Chondrocyte (in vitro differentiated cells): ENCODE measurements around the gene FASN. TPM values are rescaled to one million over a fixed set of nuclear protein-coding genes. Genes with fewer than 3 reads are reported as not detected.

Source experiments
- DNase-seq: peaks from one replicate; pipeline ENCODE4 v3.0.0; 2021; ENCODE audit warnings: mixed read lengths, low spot score
- H3K27ac Mint-ChIP-seq: one replicate; pipeline ENCODE4 v1.8.0; 2021; ENCODE audit warnings: mild to moderate bottlenecking, moderate library complexity, mixed read lengths; ENCODE audit not compliant: unreplicated experiment
- H3K27me3 Mint-ChIP-seq: 2 replicates; pipeline ENCODE4 v1.8.0; 2021; ENCODE audit warnings: low read depth, mixed read lengths
- H3K36me3 Mint-ChIP-seq: 2 replicates; pipeline ENCODE4 v1.8.0; 2021; ENCODE audit warnings: low read depth, mixed read lengths
- H3K4me1 Mint-ChIP-seq: 2 replicates; pipeline ENCODE4 v1.8.0; 2021; ENCODE audit warnings: low read depth, mild to moderate bottlenecking, mixed read lengths
- H3K4me3 Mint-ChIP-seq: one replicate; pipeline ENCODE4 v1.8.0; 2021; ENCODE audit warnings: mild to moderate bottlenecking, moderate library complexity, mixed read lengths; ENCODE audit not compliant: unreplicated experiment
- H3K9me3 Mint-ChIP-seq: 2 replicates; pipeline ENCODE4 v1.8.0; 2021; ENCODE audit warnings: low read depth, mixed read lengths
- total RNA-seq: library from RNA; stranded (reverse); gene quantifications from 3 replicates; pipeline ENCODE4 v1.2.1, GENCODE V29; 2021
- TF ChIP-seq, protein P1 (sequence below): fragments of 200-600 bp; sonication (generic); IDR thresholded peaks from 2 replicates; pipeline ENCODE4 v1.5.0; 2021; ENCODE audit warnings: antibody characterized with exemption, mild to moderate bottlenecking, moderate library complexity

Gene FASN
- total RNA-seq, 1 donor from 2014 or later = 141 TPM

DNA sequence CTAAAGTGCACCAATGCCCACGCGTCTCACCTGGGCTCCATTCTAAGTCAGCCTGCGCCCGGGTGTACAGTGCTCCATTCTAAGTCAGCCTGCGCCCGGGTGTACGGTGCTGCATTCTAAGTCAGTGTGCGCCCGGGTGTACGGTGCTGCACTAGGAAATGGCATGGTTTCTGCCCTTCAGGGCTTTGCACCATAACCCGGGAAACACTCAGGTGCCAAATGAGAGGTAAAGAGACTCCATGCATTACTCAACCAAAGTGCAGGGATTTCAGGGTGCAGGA, 29.2 kb upstream of the FASN start:
- Mint-ChIP-seq H3K27ac (no peak overlapping the region), H3K4me1 (no peaks in the 10 kb centered on the region), H3K36me3 (peaks cover 7% of the 10 kb centered on the region)

DNA sequence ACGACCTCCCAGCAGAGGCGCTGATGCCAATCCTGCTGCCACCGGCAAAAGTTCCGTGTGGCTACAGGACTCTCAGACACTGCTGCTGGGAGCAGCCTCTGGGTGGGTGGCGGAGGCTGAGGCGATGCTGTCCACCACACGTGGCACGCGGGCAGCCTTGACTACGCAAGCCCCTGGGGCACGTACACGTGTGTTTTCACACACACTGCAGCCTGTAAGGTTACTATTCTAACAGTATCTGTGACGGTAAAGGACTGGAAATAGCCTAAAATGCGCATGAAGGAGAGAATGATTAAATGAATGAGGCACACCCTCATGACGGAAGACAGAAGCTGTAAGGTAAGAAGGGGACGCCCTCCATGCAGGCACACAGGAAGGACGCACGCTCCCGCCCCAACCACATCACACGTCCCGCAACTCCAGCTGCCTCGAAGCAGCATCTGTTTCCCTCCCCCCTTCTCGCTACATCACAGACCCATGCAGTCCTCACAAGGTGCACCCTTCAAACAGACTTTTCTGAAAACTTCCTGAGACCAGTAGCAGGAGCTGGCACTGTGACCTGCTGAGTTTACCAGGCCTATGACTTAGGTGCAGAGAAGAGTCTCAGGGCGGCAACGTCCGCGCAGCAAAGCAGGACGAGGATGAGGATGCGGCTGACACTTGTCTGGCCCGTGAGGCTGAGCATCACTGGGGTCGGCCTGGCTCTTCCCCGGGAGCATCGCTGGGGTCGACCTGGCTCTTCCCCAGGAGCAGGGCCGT, 28.7 kb upstream of the FASN start:
- H3K27ac Mint-ChIP-seq = no peak overlapping the region
- H3K9me3 Mint-ChIP-seq = no peaks in the 10 kb centered on the region
- H3K4me1 Mint-ChIP-seq = no peaks in the 10 kb centered on the region
- peaks cover 7% of the 10 kb centered on the region for H3K36me3 Mint-ChIP-seq
- TF ChIP-seq, protein P1, sequence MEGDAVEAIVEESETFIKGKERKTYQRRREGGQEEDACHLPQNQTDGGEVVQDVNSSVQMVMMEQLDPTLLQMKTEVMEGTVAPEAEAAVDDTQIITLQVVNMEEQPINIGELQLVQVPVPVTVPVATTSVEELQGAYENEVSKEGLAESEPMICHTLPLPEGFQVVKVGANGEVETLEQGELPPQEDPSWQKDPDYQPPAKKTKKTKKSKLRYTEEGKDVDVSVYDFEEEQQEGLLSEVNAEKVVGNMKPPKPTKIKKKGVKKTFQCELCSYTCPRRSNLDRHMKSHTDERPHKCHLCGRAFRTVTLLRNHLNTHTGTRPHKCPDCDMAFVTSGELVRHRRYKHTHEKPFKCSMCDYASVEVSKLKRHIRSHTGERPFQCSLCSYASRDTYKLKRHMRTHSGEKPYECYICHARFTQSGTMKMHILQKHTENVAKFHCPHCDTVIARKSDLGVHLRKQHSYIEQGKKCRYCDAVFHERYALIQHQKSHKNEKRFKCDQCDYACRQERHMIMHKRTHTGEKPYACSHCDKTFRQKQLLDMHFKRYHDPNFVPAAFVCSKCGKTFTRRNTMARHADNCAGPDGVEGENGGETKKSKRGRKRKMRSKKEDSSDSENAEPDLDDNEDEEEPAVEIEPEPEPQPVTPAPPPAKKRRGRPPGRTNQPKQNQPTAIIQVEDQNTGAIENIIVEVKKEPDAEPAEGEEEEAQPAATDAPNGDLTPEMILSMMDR = no peak
- DNase-seq = no peak
- no peaks in the 10 kb centered on the region for H3K27me3 Mint-ChIP-seq
- no peak overlapping the region for H3K4me3 Mint-ChIP-seq

More for the DNA sequence above, 29.2 kb upstream of the FASN start:
- Mint-ChIP-seq H3K9me3 (no peaks in the 10 kb centered on the region), H3K27me3 (no peaks in the 10 kb centered on the region), H3K4me3 (no peak overlapping the region)
- TF ChIP-seq, protein P1 = no peak
- no peak for DNase-seq

DNA sequence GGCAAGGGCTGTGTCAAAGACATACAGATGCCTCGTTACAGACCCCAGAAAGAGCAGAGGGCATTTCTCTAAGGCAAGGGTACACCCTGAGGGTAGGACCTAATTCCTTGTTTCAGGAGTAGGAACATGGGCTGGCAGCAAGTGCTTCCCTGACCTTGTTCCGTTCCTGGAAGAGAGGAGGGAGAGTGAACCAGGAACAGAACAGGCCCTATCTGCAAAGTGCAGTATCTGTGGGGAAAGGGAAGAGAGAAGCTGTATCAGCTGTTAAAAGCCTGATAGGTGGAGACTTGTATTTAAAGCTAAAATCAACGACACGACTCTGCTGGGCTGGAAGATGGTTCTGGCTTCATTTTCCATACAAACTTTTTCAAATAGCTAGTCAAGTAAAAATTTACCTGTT, 26.1 kb upstream of the FASN start:
- no peak for DNase-seq
- Mint-ChIP-seq H3K4me3 (no peak overlapping the region), H3K9me3 (no peaks in the 10 kb centered on the region), H3K27ac (no peak overlapping the region), H3K4me1 (peaks cover 5% of the 10 kb centered on the region), H3K36me3 (peaks cover 7% of the 10 kb centered on the region), H3K27me3 (no peaks in the 10 kb centered on the region)
- TF ChIP-seq, protein P1 = no peak

DNA sequence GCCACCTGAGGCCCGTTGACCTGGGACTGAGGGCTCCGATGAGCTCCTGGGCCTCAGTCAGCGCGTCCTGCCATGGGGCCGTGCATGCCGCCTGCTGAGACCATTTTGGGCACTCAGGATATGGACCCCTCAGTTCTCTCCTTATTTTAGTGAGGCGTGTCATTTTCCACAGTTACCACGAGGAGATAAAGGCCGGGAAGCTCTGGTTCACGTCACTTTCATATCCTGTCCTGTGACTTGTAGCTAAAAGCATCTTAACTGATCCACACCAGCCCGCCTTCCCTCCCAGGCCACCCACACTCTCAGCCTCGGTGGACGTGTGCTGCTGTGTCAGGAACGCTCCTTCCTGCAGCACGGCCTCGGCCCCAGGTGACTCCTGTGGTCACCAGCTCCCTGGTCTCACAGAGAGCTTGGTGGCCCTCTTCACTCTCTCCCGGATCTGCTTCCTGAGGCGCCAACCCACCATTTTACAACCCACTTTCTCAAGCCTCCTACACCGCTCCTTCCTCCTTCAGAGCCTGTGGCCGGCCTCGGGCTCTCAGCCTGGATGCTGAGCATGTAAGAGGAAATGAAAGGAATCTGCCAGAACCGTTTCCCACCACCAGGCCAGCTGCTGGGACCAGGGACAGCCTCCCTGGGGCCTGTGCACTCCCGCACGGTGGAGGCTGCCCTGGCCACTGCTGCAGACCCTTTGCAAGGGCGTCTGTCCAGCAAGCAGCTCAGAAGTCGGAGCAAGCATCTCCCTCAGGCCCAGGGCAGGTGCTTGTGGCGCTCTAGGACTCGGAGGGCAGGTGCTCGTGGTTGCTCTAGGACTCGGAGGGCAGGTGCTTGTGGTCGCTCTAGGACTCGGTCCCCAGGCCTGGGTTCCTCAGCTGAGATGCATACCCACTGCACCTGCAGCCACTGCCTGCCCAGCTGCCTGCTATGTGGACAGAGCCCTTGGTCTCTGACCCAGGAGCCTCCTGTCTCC, 23.9 kb upstream of the FASN start:
- Mint-ChIP-seq H3K4me3 (no peak overlapping the region), H3K4me1 (peaks cover 10% of the 10 kb centered on the region), H3K27me3 (no peaks in the 10 kb centered on the region), H3K36me3 (peaks cover 7% of the 10 kb centered on the region), H3K9me3 (no peaks in the 10 kb centered on the region), H3K27ac (no peak overlapping the region)
- TF ChIP-seq, protein P1 = no peak
- no peak for DNase-seq

DNA sequence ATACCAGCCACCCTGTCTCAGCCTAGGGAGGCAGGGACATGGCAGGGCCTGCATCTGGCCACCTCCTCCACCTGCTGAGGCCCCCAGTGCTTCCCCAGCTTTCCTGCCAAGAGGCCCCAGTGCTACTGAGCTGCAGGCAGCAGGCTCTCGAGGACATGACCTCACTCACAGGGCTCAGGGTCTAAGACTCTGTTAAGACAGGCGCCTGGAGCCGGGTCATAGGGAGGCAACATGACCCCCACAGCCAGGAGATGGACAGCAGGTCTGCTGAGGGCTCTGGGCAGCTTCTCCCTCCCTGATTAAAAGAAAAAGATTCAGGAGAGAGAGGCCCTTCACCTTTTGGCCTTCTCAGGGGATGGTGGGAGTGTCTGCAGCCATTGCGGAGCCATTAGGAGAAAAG, 23.2 kb upstream of the FASN start:
- no peak for DNase-seq
- Mint-ChIP-seq H3K9me3 (no peaks in the 10 kb centered on the region), H3K27ac (no peak overlapping the region), H3K36me3 (peaks cover 4% of the 10 kb centered on the region), H3K27me3 (no peaks in the 10 kb centered on the region), H3K4me3 (no peak overlapping the region), H3K4me1 (peaks cover 10% of the 10 kb centered on the region)
- TF ChIP-seq, protein P1 = no peak
